Measurements from ENCODE around the gene AHNAK. TPM values are rescaled to one million over a fixed set of nuclear protein-coding genes. Genes with fewer than 3 reads are reported as not detected.

Gene AHNAK
- total and polyA plus RNA-seq, 2 of the 8 experiments (the other 6 are each of a cell fraction or from before 2014, with no cell fraction given), result 2.0 to 5.8 TPM

Small RNA genes within 50 kb of the gene (microRNA-seq; reads per million reads assigned to microRNA genes)
- 0.20 to 0.46 reads per million in 2 experiments for gene MIR6747 (ENCODE audit: borderline microRNAs expressed in 2 of 2, borderline number of aligned reads in 2 of 2, borderline replicate concordance in 1 of 2)

Small RNA genes within 50 kb of the gene (small RNA-seq; reads per million reads assigned to genes)
- gene EEF1G (ENCODE audit: insufficient read depth), result not detected
- gene MIR6747 (ENCODE audit: insufficient read depth), result 2.7 reads per million, percentile 33 among the genes with 10 or more reads in this experiment

Other genes with a start within 250 kb of the AHNAK start
- gene SCGB1D4, start 247.7 kb downstream of the AHNAK start, total RNA-seq (2021; fragmentation: NEBNext Ultra II Directional; extraction: Animal tissue kit (Norgen Biotek cat#: 25700)), result not detected in 2 replicates
- not detected in 2 replicates for gene SCGB1D4, start 247.7 kb downstream of the AHNAK start, polyA plus RNA-seq (2011; rRNA removed)
- 23.5 and 27.2 TPM in 2 replicates for gene ASRGL1, start 209.4 kb downstream of the AHNAK start, total RNA-seq (2021; fragmentation: NEBNext Ultra II Directional; extraction: Animal tissue kit (Norgen Biotek cat#: 25700))
- gene ASRGL1, start 209.4 kb downstream of the AHNAK start, polyA plus RNA-seq (2011; rRNA removed), result 19.9 and 24.0 TPM in 2 replicates
- not detected in 2 replicates for gene SCGB1A1, start 127.8 kb downstream of the AHNAK start, total RNA-seq (2021; fragmentation: NEBNext Ultra II Directional; extraction: Animal tissue kit (Norgen Biotek cat#: 25700))
- gene SCGB1A1, start 127.8 kb downstream of the AHNAK start, polyA plus RNA-seq (2011; rRNA removed), result not detected in 2 replicates
- 1,622 and 1,627 TPM in 2 replicates for gene EEF1G, start 27.1 kb upstream of the AHNAK start, total RNA-seq (2021; fragmentation: NEBNext Ultra II Directional; extraction: Animal tissue kit (Norgen Biotek cat#: 25700))
- gene EEF1G, start 27.1 kb upstream of the AHNAK start, polyA plus RNA-seq (2011; rRNA removed), result 1,996 and 2,000 TPM in 2 replicates
- 24.6 and 31.5 TPM in 2 replicates for gene TUT1, start 44.7 kb upstream of the AHNAK start, total RNA-seq (2021; fragmentation: NEBNext Ultra II Directional; extraction: Animal tissue kit (Norgen Biotek cat#: 25700))
- 17.8 and 26.2 TPM in 2 replicates for gene TUT1, start 44.7 kb upstream of the AHNAK start, polyA plus RNA-seq (2011; rRNA removed)
- 114 and 117 TPM in 2 replicates for gene MTA2, start 55.1 kb upstream of the AHNAK start, total RNA-seq (2021; fragmentation: NEBNext Ultra II Directional; extraction: Animal tissue kit (Norgen Biotek cat#: 25700))
- gene MTA2, start 55.1 kb upstream of the AHNAK start, polyA plus RNA-seq (2011; rRNA removed), result 25.7 and 32.2 TPM in 2 replicates
- 29.9 and 31.2 TPM in 2 replicates for gene EML3, start 66.0 kb upstream of the AHNAK start, total RNA-seq (2021; fragmentation: NEBNext Ultra II Directional; extraction: Animal tissue kit (Norgen Biotek cat#: 25700))
- 19.2 and 30.1 TPM in 2 replicates for gene EML3, start 66.0 kb upstream of the AHNAK start, polyA plus RNA-seq (2011; rRNA removed)
- gene ROM1, start 66.5 kb upstream of the AHNAK start, total RNA-seq (2021; fragmentation: NEBNext Ultra II Directional; extraction: Animal tissue kit (Norgen Biotek cat#: 25700)), result 0.55 and 2.2 TPM in 2 replicates
- 0.86 and 0.91 TPM in 2 replicates for gene ROM1, start 66.5 kb upstream of the AHNAK start, polyA plus RNA-seq (2011; rRNA removed)
- 28.0 and 34.5 TPM in 2 replicates for gene B3GAT3, start 75.2 kb upstream of the AHNAK start, total RNA-seq (2021; fragmentation: NEBNext Ultra II Directional; extraction: Animal tissue kit (Norgen Biotek cat#: 25700))
- gene B3GAT3, start 75.2 kb upstream of the AHNAK start, polyA plus RNA-seq (2011; rRNA removed), result 39.0 and 57.7 TPM in 2 replicates
- gene GANAB, start 99.8 kb upstream of the AHNAK start, total RNA-seq (2021; fragmentation: NEBNext Ultra II Directional; extraction: Animal tissue kit (Norgen Biotek cat#: 25700)), result 326 and 330 TPM in 2 replicates
- gene GANAB, start 99.8 kb upstream of the AHNAK start, polyA plus RNA-seq (2011; rRNA removed), result 289 and 297 TPM in 2 replicates
- 29.3 and 30.1 TPM in 2 replicates for gene INTS5, start 106.5 kb upstream of the AHNAK start, total RNA-seq (2021; fragmentation: NEBNext Ultra II Directional; extraction: Animal tissue kit (Norgen Biotek cat#: 25700))
- gene INTS5, start 106.5 kb upstream of the AHNAK start, polyA plus RNA-seq (2011; rRNA removed), result 23.6 and 30.3 TPM in 2 replicates
- gene C11orf98, start 118.4 kb upstream of the AHNAK start, total RNA-seq (2021; fragmentation: NEBNext Ultra II Directional; extraction: Animal tissue kit (Norgen Biotek cat#: 25700)), result 171 and 173 TPM in 2 replicates
- 68.0 and 72.1 TPM in 2 replicates for gene C11orf98, start 118.4 kb upstream of the AHNAK start, polyA plus RNA-seq (2011; rRNA removed)
- 66.1 and 67.8 TPM in 2 replicates for gene CSKMT, start 118.5 kb upstream of the AHNAK start, total RNA-seq (2021; fragmentation: NEBNext Ultra II Directional; extraction: Animal tissue kit (Norgen Biotek cat#: 25700))
- 12.0 and 26.4 TPM in 2 replicates for gene CSKMT, start 118.5 kb upstream of the AHNAK start, polyA plus RNA-seq (2011; rRNA removed)
- 14.2 and 15.2 TPM in 2 replicates for gene UQCC3, start 124.9 kb upstream of the AHNAK start, total RNA-seq (2021; fragmentation: NEBNext Ultra II Directional; extraction: Animal tissue kit (Norgen Biotek cat#: 25700))
- 15.7 and 27.9 TPM in 2 replicates for gene UQCC3, start 124.9 kb upstream of the AHNAK start, polyA plus RNA-seq (2011; rRNA removed)
- gene LBHD1, start 125.5 kb upstream of the AHNAK start, total RNA-seq (2021; fragmentation: NEBNext Ultra II Directional; extraction: Animal tissue kit (Norgen Biotek cat#: 25700)), result 3.6 and 5.2 TPM in 2 replicates
- 2.3 and 2.8 TPM in 2 replicates for gene LBHD1, start 125.5 kb upstream of the AHNAK start, polyA plus RNA-seq (2011; rRNA removed)
- gene UBXN1, start 132.3 kb upstream of the AHNAK start, total RNA-seq (2021; fragmentation: NEBNext Ultra II Directional; extraction: Animal tissue kit (Norgen Biotek cat#: 25700)), result 104 and 114 TPM in 2 replicates
- gene UBXN1, start 132.3 kb upstream of the AHNAK start, polyA plus RNA-seq (2011; rRNA removed), result 78.6 and 126 TPM in 2 replicates
- gene LRRN4CL, start 142.7 kb upstream of the AHNAK start, total RNA-seq (2021; fragmentation: NEBNext Ultra II Directional; extraction: Animal tissue kit (Norgen Biotek cat#: 25700)), result 0.26 TPM in 1 of 2 replicates, not detected in the other
- 0.03 and 0.05 TPM in 2 replicates for gene LRRN4CL, start 142.7 kb upstream of the AHNAK start, polyA plus RNA-seq (2011; rRNA removed)
- gene BSCL2, start 160.6 kb upstream of the AHNAK start, total RNA-seq (2021; fragmentation: NEBNext Ultra II Directional; extraction: Animal tissue kit (Norgen Biotek cat#: 25700)), result 59.5 and 73.7 TPM in 2 replicates
- 264 and 286 TPM in 2 replicates for gene BSCL2, start 160.6 kb upstream of the AHNAK start, polyA plus RNA-seq (2011; rRNA removed)
- 4.9 and 6.4 TPM in 2 replicates for gene GNG3, start 160.9 kb upstream of the AHNAK start, total RNA-seq (2021; fragmentation: NEBNext Ultra II Directional; extraction: Animal tissue kit (Norgen Biotek cat#: 25700))
- 10.9 and 12.1 TPM in 2 replicates for gene GNG3, start 160.9 kb upstream of the AHNAK start, polyA plus RNA-seq (2011; rRNA removed)
- 44.3 and 46.4 TPM in 2 replicates for gene HNRNPUL2, start 180.7 kb upstream of the AHNAK start, total RNA-seq (2021; fragmentation: NEBNext Ultra II Directional; extraction: Animal tissue kit (Norgen Biotek cat#: 25700))
- gene HNRNPUL2, start 180.7 kb upstream of the AHNAK start, polyA plus RNA-seq (2011; rRNA removed), result 12.7 and 14.9 TPM in 2 replicates
- gene TTC9C, start 181.7 kb upstream of the AHNAK start, total RNA-seq (2021; fragmentation: NEBNext Ultra II Directional; extraction: Animal tissue kit (Norgen Biotek cat#: 25700)), result 34.1 and 34.5 TPM in 2 replicates
- gene TTC9C, start 181.7 kb upstream of the AHNAK start, polyA plus RNA-seq (2011; rRNA removed), result 25.4 and 28.1 TPM in 2 replicates
- gene ZBTB3, start 207.4 kb upstream of the AHNAK start, total RNA-seq (2021; fragmentation: NEBNext Ultra II Directional; extraction: Animal tissue kit (Norgen Biotek cat#: 25700)), result 76.5 and 76.9 TPM in 2 replicates
- 30.2 and 39.5 TPM in 2 replicates for gene ZBTB3, start 207.4 kb upstream of the AHNAK start, polyA plus RNA-seq (2011; rRNA removed)
- gene POLR2G, start 214.8 kb upstream of the AHNAK start, total RNA-seq (2021; fragmentation: NEBNext Ultra II Directional; extraction: Animal tissue kit (Norgen Biotek cat#: 25700)), result 126 and 131 TPM in 2 replicates
- gene POLR2G, start 214.8 kb upstream of the AHNAK start, polyA plus RNA-seq (2011; rRNA removed), result 206 and 329 TPM in 2 replicates
- 29.6 and 31.9 TPM in 2 replicates for gene TAF6L, start 224.6 kb upstream of the AHNAK start, total RNA-seq (2021; fragmentation: NEBNext Ultra II Directional; extraction: Animal tissue kit (Norgen Biotek cat#: 25700))
- gene TAF6L, start 224.6 kb upstream of the AHNAK start, polyA plus RNA-seq (2011; rRNA removed), result 24.8 and 37.3 TPM in 2 replicates
- 16.3 and 18.6 TPM in 2 replicates for gene TMEM179B, start 240.6 kb upstream of the AHNAK start, total RNA-seq (2021; fragmentation: NEBNext Ultra II Directional; extraction: Animal tissue kit (Norgen Biotek cat#: 25700))
- gene TMEM179B, start 240.6 kb upstream of the AHNAK start, polyA plus RNA-seq (2011; rRNA removed), result 62.2 and 65.1 TPM in 2 replicates
- 22.9 and 23.5 TPM in 2 replicates for gene TMEM223, start 245.2 kb upstream of the AHNAK start, total RNA-seq (2021; fragmentation: NEBNext Ultra II Directional; extraction: Animal tissue kit (Norgen Biotek cat#: 25700))
- gene TMEM223, start 245.2 kb upstream of the AHNAK start, polyA plus RNA-seq (2011; rRNA removed), result 59.7 and 64.1 TPM in 2 replicates